H9 (cell line): ENCODE results near the gene CAB39. TPM values are rescaled to one million over a fixed set of nuclear protein-coding genes. Genes with fewer than 3 reads are reported as not detected.

Experiments
- DNase-seq: peaks from one replicate; pipeline ENCODE4 v3.0.0-alpha.2; 2017
- H2AFZ ChIP-seq: one replicate; pipeline ENCODE4 v1.6.1; 2013; ENCODE audit warnings: mild to moderate bottlenecking, low read length, control low read depth, moderate library complexity
- H2AK5ac ChIP-seq: 2 replicates; pipeline ENCODE4 v1.6.1; 2013; ENCODE audit warnings: low read length, control low read depth, mixed read lengths; ENCODE audit not compliant: insufficient read length
- H2BK120ac ChIP-seq: one replicate; pipeline ENCODE4 v1.6.1; 2013; ENCODE audit warnings: low read depth, mild to moderate bottlenecking, low read length, control low read depth, inconsistent platforms; ENCODE audit not compliant: poor library complexity, severe bottlenecking
- H2BK12ac ChIP-seq: 2 replicates; pipeline ENCODE4 v1.6.1; 2013; ENCODE audit warnings: low read length, control low read depth, mixed read lengths, low read depth; ENCODE audit not compliant: insufficient read length
- H2BK15ac ChIP-seq: 2 replicates; pipeline ENCODE4 v1.6.1; 2013; ENCODE audit warnings: low read depth, low read length, control low read depth
- H2BK20ac ChIP-seq: one replicate; pipeline ENCODE4 v1.6.1; 2013; ENCODE audit warnings: low read depth, mild to moderate bottlenecking, low read length, control low read depth, inconsistent platforms; ENCODE audit not compliant: poor library complexity, severe bottlenecking
- H2BK5ac ChIP-seq: 2 replicates; pipeline ENCODE4 v1.6.1; 2013; ENCODE audit warnings: low read length, control low read depth, mixed read lengths; ENCODE audit not compliant: insufficient read length
- H3K14ac ChIP-seq: 2 replicates; pipeline ENCODE4 v1.6.1; 2013; ENCODE audit warnings: low read length, control low read depth; ENCODE audit not compliant: insufficient read depth
- H3K18ac ChIP-seq: 2 replicates; pipeline ENCODE4 v1.6.1; 2013; ENCODE audit warnings: low read depth, mild to moderate bottlenecking, mixed read lengths, low read length, control low read depth; ENCODE audit not compliant: insufficient read length
- H3K23ac ChIP-seq: 2 replicates; pipeline ENCODE4 v1.6.1; 2013; ENCODE audit warnings: low read length, control low read depth, mixed read lengths, low read depth; ENCODE audit not compliant: insufficient read length
- H3K23me2 ChIP-seq: 2 replicates; pipeline ENCODE4 v1.6.1; 2013; ENCODE audit warnings: low read depth, mild to moderate bottlenecking, mixed read lengths, low read length, control low read depth; ENCODE audit not compliant: insufficient read length, poor library complexity, severe bottlenecking
- H3K27ac ChIP-seq: 2 replicates; pipeline ENCODE4 v1.5.1; 2013; ENCODE audit warnings: low read length, control low read depth, mixed read lengths, low read depth; ENCODE audit not compliant: insufficient read length
- H3K27me3 ChIP-seq: 2 replicates; pipeline ENCODE4 v1.6.1; 2013; ENCODE audit warnings: low read length, control low read depth, inconsistent platforms; ENCODE audit not compliant: insufficient read depth
- H3K4ac ChIP-seq: 2 replicates; pipeline ENCODE4 v1.6.1; 2013; ENCODE audit warnings: low read depth, mild to moderate bottlenecking, control low read depth, inconsistent platforms, low read length, moderate library complexity
- H3K4me1 ChIP-seq: 2 replicates; pipeline ENCODE4 v1.6.1; 2013; ENCODE audit warnings: low read length, control low read depth, inconsistent platforms; ENCODE audit not compliant: insufficient read depth
- H3K4me2 ChIP-seq: 2 replicates; pipeline ENCODE4 v1.6.1; 2013; ENCODE audit warnings: low read length, control low read depth, mixed read lengths; ENCODE audit not compliant: insufficient read length, insufficient read depth
- H3K56ac ChIP-seq: 2 replicates; pipeline ENCODE4 v1.6.1; 2013; ENCODE audit warnings: low read depth, mild to moderate bottlenecking, mixed read lengths, low read length, control low read depth; ENCODE audit not compliant: insufficient read length
- H3K79me1 ChIP-seq: 2 replicates; pipeline ENCODE4 v1.6.1; 2013; ENCODE audit warnings: low read depth, mild to moderate bottlenecking, moderate library complexity, low read length, control low read depth, inconsistent platforms; ENCODE audit not compliant: insufficient read depth, poor library complexity, severe bottlenecking
- H3K79me2 ChIP-seq: 2 replicates; pipeline ENCODE4 v1.6.1; 2013; ENCODE audit warnings: low read length, control low read depth, inconsistent platforms; ENCODE audit not compliant: insufficient read depth
- H3K9ac ChIP-seq: 2 replicates; pipeline ENCODE4 v1.6.1; 2013; ENCODE audit warnings: low read length, control low read depth, mixed read lengths; ENCODE audit not compliant: insufficient read length; ENCODE audit errors: extremely low read depth
- H3K9me3 ChIP-seq: one replicate; pipeline ENCODE4 v1.6.1; 2013; ENCODE audit warnings: low read depth, low read length, inconsistent platforms; ENCODE audit not compliant: control insufficient read depth
- H3T11ph ChIP-seq: one replicate; pipeline ENCODE4 v1.6.1; 2013; ENCODE audit warnings: mild to moderate bottlenecking, low read length, control low read depth, inconsistent platforms
- H4K20me1 ChIP-seq: one replicate; pipeline ENCODE4 v1.6.1; 2013; ENCODE audit not compliant: control insufficient read depth, insufficient read length, insufficient read depth
- H4K5ac ChIP-seq: 2 replicates; pipeline ENCODE4 v1.6.1; 2013; ENCODE audit warnings: low read depth, mild to moderate bottlenecking, mixed read lengths, low read length, control low read depth; ENCODE audit not compliant: insufficient read length
- H4K8ac ChIP-seq: replicated peaks from 2 replicates; pipeline ENCODE4 v1.6.1; 2013; ENCODE audit warnings: low read length, control low read depth, mixed read lengths, low read depth; ENCODE audit not compliant: insufficient read length
- H4K91ac ChIP-seq: 2 replicates; pipeline ENCODE4 v1.6.1; 2013; ENCODE audit warnings: low read depth, mild to moderate bottlenecking, moderate library complexity, mixed read lengths, low read length, control low read depth; ENCODE audit not compliant: insufficient read length
- H3K27ac Mint-ChIP-seq, 3 experiments: 2 replicates in 2 of 3; 3 replicates in 1 of 3; pipeline ENCODE4 v1.8.0; 2020 to 2021; ENCODE audit warnings: mixed read lengths in 3 of 3, mild to moderate bottlenecking in 1 of 3, moderate library complexity in 1 of 3
- H3K27me3 Mint-ChIP-seq: 2 replicates; pipeline ENCODE4 v1.8.0; 2021; ENCODE audit warnings: low read depth, mild to moderate bottlenecking, moderate library complexity, mixed read lengths
- H3K36me3 Mint-ChIP-seq, 3 experiments: 2 replicates in 2 of 3; 3 replicates in 1 of 3; pipeline ENCODE4 v1.8.0; 2020 to 2021; ENCODE audit warnings: low read depth in 3 of 3, mixed read lengths in 3 of 3; ENCODE audit not compliant: insufficient read depth in 1 of 3
- H3K4me1 Mint-ChIP-seq, 2 experiments: 2 replicates each; pipeline ENCODE4 v1.8.0; 2020; ENCODE audit warnings: mixed read lengths in 2 of 2
- H3K4me3 Mint-ChIP-seq, 2 experiments: 2 replicates in 1 of 2; 3 replicates in 1 of 2; pipeline ENCODE4 v1.8.0; 2020 to 2021; ENCODE audit warnings: mild to moderate bottlenecking in 2 of 2, mixed read lengths in 2 of 2, moderate library complexity in 1 of 2
- H3K9me3 Mint-ChIP-seq, 2 experiments: 2 replicates in 1 of 2; 3 replicates in 1 of 2; pipeline ENCODE4 v1.8.0; 2020; ENCODE audit warnings: mild to moderate bottlenecking in 2 of 2, mixed read lengths in 2 of 2, moderate library complexity in 1 of 2
- WGBS: extraction: QIAGEN DNeasy Blood & Tissue Kit; methylation state at CpG from one replicate; pipeline ENCODE4 v1.1.7; 2013; ENCODE audit warnings: missing lambda C conversion rate, low lambda C conversion rate, mixed read lengths; ENCODE audit not compliant: insufficient read length; ENCODE audit errors: extremely low coverage; 5-methylcytosine and 5-hydroxymethylcytosine counted together
- total RNA-seq: library from RNA; stranded (reverse); gene quantifications from 2 replicates; pipeline ENCODE4 v1.2.1, GENCODE V29; 2021
- TF ChIP-seq, protein P1 (sequence below): fragments of 200-600 bp; sonication (generic); conservative IDR thresholded peaks from 3 replicates; pipeline ENCODE4 v1.8.0; 2021; ENCODE audit warnings: antibody characterized with exemption, mild to moderate bottlenecking

The CAB39 gene
- total RNA-seq, 1 experiment from 2014 or later, result 42.7 TPM

DNA sequence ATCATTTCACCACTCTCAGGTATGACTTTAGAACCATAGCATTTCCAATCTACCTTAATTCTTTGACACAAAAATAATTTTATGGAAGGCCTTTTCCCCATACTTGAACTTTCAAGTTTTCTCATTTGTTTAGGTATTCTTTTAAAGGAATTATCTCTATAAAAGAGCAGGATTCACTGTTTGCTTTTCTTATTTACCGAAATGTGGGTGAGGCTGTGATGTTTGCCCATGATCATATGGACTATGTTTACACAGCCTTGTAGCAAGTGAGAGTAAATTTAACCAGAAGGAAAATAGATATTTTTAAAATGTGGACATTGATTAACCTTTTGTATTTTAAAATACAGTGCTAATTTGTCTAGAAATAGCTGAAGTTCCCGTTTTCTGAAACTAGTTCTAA lies 26.3 kb downstream of the CAB39 start:
- H2BK15ac ChIP-seq, result no peak overlapping the region
- no peak overlapping the region for H4K5ac ChIP-seq
- no peak overlapping the region for H2BK120ac ChIP-seq
- no peak overlapping the region for H3K56ac ChIP-seq
- H3T11ph ChIP-seq, result no peak overlapping the region
- TF ChIP-seq, protein P1, sequence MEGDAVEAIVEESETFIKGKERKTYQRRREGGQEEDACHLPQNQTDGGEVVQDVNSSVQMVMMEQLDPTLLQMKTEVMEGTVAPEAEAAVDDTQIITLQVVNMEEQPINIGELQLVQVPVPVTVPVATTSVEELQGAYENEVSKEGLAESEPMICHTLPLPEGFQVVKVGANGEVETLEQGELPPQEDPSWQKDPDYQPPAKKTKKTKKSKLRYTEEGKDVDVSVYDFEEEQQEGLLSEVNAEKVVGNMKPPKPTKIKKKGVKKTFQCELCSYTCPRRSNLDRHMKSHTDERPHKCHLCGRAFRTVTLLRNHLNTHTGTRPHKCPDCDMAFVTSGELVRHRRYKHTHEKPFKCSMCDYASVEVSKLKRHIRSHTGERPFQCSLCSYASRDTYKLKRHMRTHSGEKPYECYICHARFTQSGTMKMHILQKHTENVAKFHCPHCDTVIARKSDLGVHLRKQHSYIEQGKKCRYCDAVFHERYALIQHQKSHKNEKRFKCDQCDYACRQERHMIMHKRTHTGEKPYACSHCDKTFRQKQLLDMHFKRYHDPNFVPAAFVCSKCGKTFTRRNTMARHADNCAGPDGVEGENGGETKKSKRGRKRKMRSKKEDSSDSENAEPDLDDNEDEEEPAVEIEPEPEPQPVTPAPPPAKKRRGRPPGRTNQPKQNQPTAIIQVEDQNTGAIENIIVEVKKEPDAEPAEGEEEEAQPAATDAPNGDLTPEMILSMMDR, result no peak
- no peaks in the 10 kb centered on the region for H3K9me3 ChIP-seq
- no peak overlapping the region for H2BK12ac ChIP-seq
- DNase-seq, result no peak
- Mint-ChIP-seq H3K4me3 (no peak overlapping the region), H3K27ac (no peak overlapping the region), H3K4me1 (peaks cover 5 to 12% of the 10 kb centered on the region in 2 experiments; a peak in 3 of 4 replicates), H3K27me3 (no peaks in the 10 kb centered on the region), H3K9me3 (no peaks in the 10 kb centered on the region), H3K36me3 (peaks cover 0 to 6% (median 0%) of the 10 kb centered on the region in 3 experiments; a peak in 2 of 7 replicates)
- H3K14ac ChIP-seq, result no peak overlapping the region
- H3K79me1 ChIP-seq, result peaks cover 6% of the 10 kb centered on the region
- H2AFZ ChIP-seq, result no peak overlapping the region
- no CpG with 5 or more reads among the region's 2 CpGs for WGBS
- no peak overlapping the region for H3K27ac ChIP-seq
- no peak overlapping the region for H3K23ac ChIP-seq
- no peak overlapping the region for H4K8ac ChIP-seq
- no peaks in the 10 kb centered on the region for H3K23me2 ChIP-seq
- H4K91ac ChIP-seq, result no peak overlapping the region
- H3K4me2 ChIP-seq, result no peak overlapping the region
- no peak overlapping the region for H2AK5ac ChIP-seq
- no peaks in the 10 kb centered on the region for H3K4me1 ChIP-seq
- no peak overlapping the region for H3K18ac ChIP-seq
- H3K9ac ChIP-seq, result no peak overlapping the region
- no peaks in the 10 kb centered on the region for H4K20me1 ChIP-seq
- H2BK20ac ChIP-seq, result no peak overlapping the region
- H3K79me2 ChIP-seq, result peaks cover 6% of the 10 kb centered on the region; the same call in 1 of the 2 replicates
- no peaks in the 10 kb centered on the region for H3K27me3 ChIP-seq
- no peak overlapping the region for H2BK5ac ChIP-seq
- H3K4ac ChIP-seq, result no peak overlapping the region
